B cell (primary cell): ENCODE results near the gene CPLANE2.

Experiments used
- EZH2 ChIP-seq: IDR thresholded peaks from 2 replicates; pipeline ENCODE4 v1.6.1; 2012; ENCODE audit warnings: borderline replicate concordance, low read depth, mild to moderate bottlenecking, moderate library complexity, low read length; ENCODE audit not compliant: insufficient read depth, poor library complexity, severe bottlenecking
- TF ChIP-seq, protein P1 (sequence below): fragments of 200-600 bp; IDR thresholded peaks from one replicate; pipeline ENCODE4 v1.8.0; 2022; ENCODE audit warnings: antibody characterized with exemption, mild to moderate bottlenecking

DNA sequence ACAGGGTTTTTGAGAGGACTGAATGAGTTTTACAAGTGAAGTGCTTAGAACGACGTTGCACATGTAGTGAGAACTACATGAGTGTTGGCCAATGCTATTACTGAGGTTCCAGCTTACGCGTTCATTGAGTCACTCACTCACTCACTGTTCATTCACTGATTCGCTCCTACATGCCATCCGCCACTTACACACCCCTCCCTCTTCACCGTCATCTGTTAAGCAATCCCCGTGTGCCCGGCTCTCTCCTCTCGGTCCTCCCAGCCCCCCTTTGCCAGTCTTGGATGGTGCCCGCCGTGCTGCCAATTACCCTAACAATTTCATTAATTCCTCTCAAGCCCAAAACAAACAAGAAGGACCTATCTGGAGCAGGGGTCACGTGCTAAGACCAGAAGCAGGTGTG is 53.8 kb downstream of the CPLANE2 start:
- TF ChIP-seq, protein P1, sequence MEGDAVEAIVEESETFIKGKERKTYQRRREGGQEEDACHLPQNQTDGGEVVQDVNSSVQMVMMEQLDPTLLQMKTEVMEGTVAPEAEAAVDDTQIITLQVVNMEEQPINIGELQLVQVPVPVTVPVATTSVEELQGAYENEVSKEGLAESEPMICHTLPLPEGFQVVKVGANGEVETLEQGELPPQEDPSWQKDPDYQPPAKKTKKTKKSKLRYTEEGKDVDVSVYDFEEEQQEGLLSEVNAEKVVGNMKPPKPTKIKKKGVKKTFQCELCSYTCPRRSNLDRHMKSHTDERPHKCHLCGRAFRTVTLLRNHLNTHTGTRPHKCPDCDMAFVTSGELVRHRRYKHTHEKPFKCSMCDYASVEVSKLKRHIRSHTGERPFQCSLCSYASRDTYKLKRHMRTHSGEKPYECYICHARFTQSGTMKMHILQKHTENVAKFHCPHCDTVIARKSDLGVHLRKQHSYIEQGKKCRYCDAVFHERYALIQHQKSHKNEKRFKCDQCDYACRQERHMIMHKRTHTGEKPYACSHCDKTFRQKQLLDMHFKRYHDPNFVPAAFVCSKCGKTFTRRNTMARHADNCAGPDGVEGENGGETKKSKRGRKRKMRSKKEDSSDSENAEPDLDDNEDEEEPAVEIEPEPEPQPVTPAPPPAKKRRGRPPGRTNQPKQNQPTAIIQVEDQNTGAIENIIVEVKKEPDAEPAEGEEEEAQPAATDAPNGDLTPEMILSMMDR, result no peak
- no peak for TF ChIP-seq EZH2
